Measurements from ENCODE around the gene STEEP1. TPM values are rescaled to one million over a fixed set of nuclear protein-coding genes. Genes with fewer than 3 reads are reported as not detected.

STEEP1 gene
- total and polyA plus RNA-seq, 10 of the 15 experiments (the other 5 are each of a cell fraction or from before 2014, with no cell fraction given): 15.1 to 53.8 (median 26.0) TPM

- TF ChIP-seq RFX5 (IDR thresholded peaks at IDR 0.05; ENCODE audit: low read depth, low read length): no peak
- TF ChIP-seq PML (IDR thresholded peaks at IDR 0.05; ENCODE audit: low read length): no peak
- TF ChIP-seq ATF2 (IDR thresholded peaks at IDR 0.05; ENCODE audit: low read length): no peak
These were observed 46.8 kb downstream of the STEEP1 start (continued) for GRCh38 chrX:119518371-119518770.

- in situ Hi-C loops (cut with MboI): loop anchor here (5.0 kb wide), 2 partner anchors 216 to 266 kb away; no protein-coding TSS in a partner anchor
- TF ChIP-seq ATF2 (IDR thresholded peaks at IDR 0.05; ENCODE audit: low read length) (no peak), RB1 (IDR thresholded peaks at IDR 0.05; ENCODE audit: borderline replicate concordance) (0 out of 2 replicates have a peak, but pooled peaks have one; percentile 36), POLR2A (IDR thresholded peaks at IDR 0.05; ENCODE audit: low read depth, low read length) (no peak), MLLT1 (IDR thresholded peaks at IDR 0.05) (0 out of 2 replicates have a peak, but pooled peaks have one; percentile 19), YY1 (IDR thresholded peaks at IDR 0.05; ENCODE audit: low read depth, low read length) (peak; percentile 42; the same call in 1 of the 2 replicates), EP300 (IDR thresholded peaks at IDR 0.05; ENCODE audit: borderline replicate concordance in 1 of 2, control insufficient read depth in 1 of 2, low read depth in 2 of 2, low read length in 2 of 2) (no peak), IKZF2 (IDR thresholded peaks at IDR 0.05) (no peak), GATAD2B (conservative IDR thresholded peaks at IDR 0.05; ENCODE audit: low read depth) (no peak), ZBTB11 (CRISPR knock-in tag; IDR thresholded peaks at IDR 0.05) (no peak), EED (IDR thresholded peaks at IDR 0.05; ENCODE audit: low read depth) (no peak), SMARCA5 (IDR thresholded peaks at IDR 0.05) (peak; percentile 72; the same call in 1 of the 2 replicates), CEBPB (IDR thresholded peaks at IDR 0.05; ENCODE audit: borderline replicate concordance in 1 of 2, low read depth in 2 of 2, low read length in 2 of 2) (no peak)
These were observed 49.0 kb downstream of the STEEP1 start for GRCh38 chrX:119516157-119516702.

More at GRCh38 chrX:119516157-119516702, 49.0 kb downstream of the STEEP1 start:
- H3K4me1 ChIP-seq (ENCODE audit: control insufficient read depth, insufficient read depth, low read length): no peaks in the 10 kb centered on the region; the same call in 1 of the 2 replicates
- POLR2A ChIA-PET: interaction anchor here (0.5 to 0.8 kb wide), 4 partner anchors 168 to 217 kb away, joined by 3 to 4 read pairs (median 4); no protein-coding TSS in a partner anchor
- SMC1A ChIA-PET (ENCODE audit: uncharacterized antibody, unreplicated experiment): interaction anchor here (0.5 to 7.2 kb wide), 17 partner anchors 11 to 519 kb away, joined by 3 to 75 read pairs (median 3); no protein-coding TSS in a partner anchor
- ATAC-seq (peak; percentile 95), FAIRE-seq (peak; percentile 77), DNase-seq (ENCODE audit: low read depth, low spot score) (peak; percentile 39)
- H3K79me2 ChIP-seq (ENCODE audit: control insufficient read depth, insufficient read depth, low read length): no peaks in the 10 kb centered on the region
- peak overlapping the region; percentile 78 for H2AFZ ChIP-seq (ENCODE audit: control insufficient read depth, low read depth, low read length)
- H3K4me2 ChIP-seq (ENCODE audit: control insufficient read depth, insufficient read depth): no peak overlapping the region
- H3K9me3 ChIP-seq (replicated peaks; ENCODE audit: control insufficient read depth, insufficient read depth, low read length): no peaks in the 10 kb centered on the region
- no TSS peak for BruUV-seq (replicated peaks)
- no peak overlapping the region for H3K9ac ChIP-seq (ENCODE audit: control insufficient read depth, insufficient read depth, low read length)
- CTCF ChIA-PET: interaction anchor here (0.6 to 4.4 kb wide), 42 partner anchors 10 to 371 kb away, joined by 3 to 89 read pairs (median 4); partner anchors contain the start of genes NKRF and UBE2A
- H3K27me3 ChIP-seq (replicated peaks in 1 of 2; ENCODE audit: control insufficient read depth in 2 of 2, insufficient read depth in 2 of 2, low read length in 1 of 2): no peaks in the 10 kb centered on the region
- no peaks in the 10 kb centered on the region for H4K20me1 ChIP-seq (ENCODE audit: control insufficient read depth, insufficient read depth)
- H3K4me3 ChIP-seq: no peak overlapping the region
- WGBS (ENCODE audit: insufficient coverage, insufficient replicate concordance, low lambda C conversion rate, missing lambda C conversion rate): 41% methylated on average over 5 of the region's 5 CpGs
- H3K36me3 ChIP-seq (ENCODE audit: control insufficient read depth in 2 of 2, insufficient read depth in 2 of 2, low read length in 1 of 2): no peaks in the 10 kb centered on the region
- no peak overlapping the region for H3K27ac ChIP-seq (ENCODE audit: control insufficient read depth, insufficient read depth)
- RAD21 ChIA-PET (ENCODE audit: unreplicated experiment): interaction anchor here (0.6 to 2.2 kb wide), 22 partner anchors 26 to 269 kb away, joined by 3 to 23 read pairs (median 4); partner anchors contain the start of genes NKRF, SEPTIN6 and UBE2A
- intact Hi-C loops (cut with micrococcal nuclease; ENCODE audit: unreplicated experiment): loop anchor here (1.0 to 2.0 kb wide), 6 partner anchors 59 to 364 kb away; partner anchors contain the start of gene UBE2A

Measured in GM12878 (cell line).